COLO668 (cell line): ENCODE data around the gene NPR2.

Source experiments
- DNase-seq: peaks from one replicate; lab custom pipeline; 2025; ENCODE audit not compliant: unreplicated experiment; lab: John Stamatoyannopoulos, UW

Gene NPR2

GRCh38 chr9:35852876-35853865 lies 61.8 kb downstream of the NPR2 start:
- DNase-seq, result no peak

- DNase-seq, result no peak
Measured at GRCh38 chr9:35854091-35854762, 62.8 kb downstream of the NPR2 start.

- no peak for DNase-seq
Measured at GRCh38 chr9:35856206-35856605, 64.8 kb downstream of the NPR2 start.

GRCh38 chr9:35856882-35857281 lies 65.5 kb downstream of the NPR2 start:
- no peak for DNase-seq

GRCh38 chr9:35858458-35858857 lies 67.1 kb downstream of the NPR2 start:
- DNase-seq, result no peak
